GM18873 (cell line): ENCODE measurements around the gene RASGRP4.
A peak's percentile ranks its signal among the peaks of the same experiment; 100 is the strongest.
"Not testable (repeated sequence)": the region's sequence is repeated elsewhere in the genome, so short reads cannot be mapped to it uniquely, and the experiment has no call there.

Source experiments
- ATAC-seq: cut with Tn5 transposase; IDR thresholded peaks from one replicate; pipeline ENCODE4 v1.9.1; 2021; ENCODE audit warnings: mild to moderate bottlenecking, moderate library complexity, moderate number of reproducible peaks; ENCODE audit not compliant: unreplicated experiment, low FRiP score

Gene RASGRP4

DNA sequence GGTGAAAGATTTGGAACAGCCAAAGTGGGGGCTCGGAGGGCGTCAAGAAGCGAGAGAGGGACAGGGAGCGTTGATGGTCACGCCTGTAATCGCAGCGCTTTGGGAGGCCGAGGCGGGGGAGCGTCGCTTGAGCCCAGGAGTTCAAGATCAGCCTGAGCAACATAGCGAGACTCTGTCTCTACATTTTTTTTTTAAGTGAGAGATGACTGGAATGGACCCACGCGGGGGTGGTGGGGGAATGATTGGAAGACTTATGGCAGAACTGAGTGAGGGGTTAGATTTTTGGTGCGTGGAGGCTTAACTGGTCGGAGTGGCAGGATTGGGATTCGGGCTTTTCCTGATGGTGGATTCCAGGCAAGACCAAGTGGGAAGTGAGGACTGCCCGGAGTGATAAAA is 50.9 kb downstream of the RASGRP4 start:
- ATAC-seq, result no peak

- peak; percentile 84 for ATAC-seq
Measured at GRCh38 chr19:38374332-38375097, 51.5 kb downstream of the RASGRP4 start, which contains the start of gene PSMD8. TSS of gene PSMD8 (plus strand) at chr19:38374571. CDS start at chr19:38374602, 31 bp downstream.

DNA sequence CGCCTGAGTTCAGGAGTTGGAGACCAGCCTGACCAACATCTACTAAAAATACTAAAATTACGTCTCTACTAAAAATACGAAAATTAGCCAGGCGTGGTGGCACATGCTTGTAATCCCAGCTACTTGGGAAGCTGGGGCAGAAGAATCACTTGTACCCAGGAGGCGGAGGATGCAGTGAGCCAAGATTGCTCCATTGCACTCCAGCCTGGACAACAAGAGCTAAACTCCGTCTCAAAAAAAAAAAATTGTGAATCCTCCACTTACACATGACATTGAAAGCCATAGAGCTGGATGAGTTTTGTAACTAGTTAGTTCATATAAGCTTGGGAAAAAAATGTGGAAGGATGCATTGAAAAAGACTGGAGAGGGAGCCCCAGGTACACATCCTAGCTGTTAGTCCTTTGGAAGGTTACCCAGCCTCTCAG is 52.1 kb downstream of the RASGRP4 start:
- ATAC-seq, result no peak

GRCh38 chr19:38371081-38371480 is 54.9 kb downstream of the RASGRP4 start:
- ATAC-seq, result no peak

DNA sequence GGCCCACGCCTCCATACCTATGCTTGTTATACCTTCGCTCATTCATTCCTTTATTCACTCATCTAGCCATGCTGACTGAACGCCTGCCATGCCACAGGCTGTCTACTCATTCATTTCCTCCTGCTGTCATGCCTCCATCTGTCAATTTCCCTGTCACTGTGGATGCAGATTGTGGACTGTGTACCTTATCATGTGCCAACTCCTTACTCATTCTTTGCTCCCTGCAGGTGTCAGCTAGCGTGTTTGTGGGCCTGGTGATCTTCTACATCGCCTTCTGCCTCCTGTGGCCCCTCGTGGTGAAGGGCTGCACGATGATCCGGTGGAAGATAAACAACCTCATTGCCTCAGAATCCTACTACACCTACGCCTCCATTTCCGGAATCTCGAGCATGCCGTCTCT is 55.7 kb downstream of the RASGRP4 start:
- ATAC-seq, result no peak

DNA sequence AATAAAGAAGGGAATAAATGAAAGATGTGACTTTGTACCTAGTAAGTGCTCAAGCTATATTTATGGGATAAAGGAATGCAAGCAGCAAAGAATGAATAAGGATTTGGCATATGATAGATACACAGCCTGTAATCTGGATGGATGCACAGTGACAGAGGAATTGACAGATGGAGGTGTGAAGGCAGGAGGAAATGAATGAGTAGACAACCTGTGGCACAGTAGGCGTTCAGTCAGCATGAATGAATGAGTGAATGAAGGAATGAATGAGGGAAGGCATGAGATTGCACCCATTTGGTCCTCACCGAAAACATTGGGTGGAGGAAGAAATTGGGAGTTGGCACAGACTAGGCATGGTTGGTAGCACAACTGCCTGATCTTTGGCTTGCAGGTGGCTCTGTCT is 56.4 kb downstream of the RASGRP4 start:
- no peak for ATAC-seq

- no peak for ATAC-seq
Measured at GRCh38 chr19:38367041-38367440, 59.0 kb downstream of the RASGRP4 start.

- ATAC-seq, result not testable (repeated sequence)
Measured at GRCh38 chr19:38362946-38363688, 62.9 kb downstream of the RASGRP4 start.

DNA sequence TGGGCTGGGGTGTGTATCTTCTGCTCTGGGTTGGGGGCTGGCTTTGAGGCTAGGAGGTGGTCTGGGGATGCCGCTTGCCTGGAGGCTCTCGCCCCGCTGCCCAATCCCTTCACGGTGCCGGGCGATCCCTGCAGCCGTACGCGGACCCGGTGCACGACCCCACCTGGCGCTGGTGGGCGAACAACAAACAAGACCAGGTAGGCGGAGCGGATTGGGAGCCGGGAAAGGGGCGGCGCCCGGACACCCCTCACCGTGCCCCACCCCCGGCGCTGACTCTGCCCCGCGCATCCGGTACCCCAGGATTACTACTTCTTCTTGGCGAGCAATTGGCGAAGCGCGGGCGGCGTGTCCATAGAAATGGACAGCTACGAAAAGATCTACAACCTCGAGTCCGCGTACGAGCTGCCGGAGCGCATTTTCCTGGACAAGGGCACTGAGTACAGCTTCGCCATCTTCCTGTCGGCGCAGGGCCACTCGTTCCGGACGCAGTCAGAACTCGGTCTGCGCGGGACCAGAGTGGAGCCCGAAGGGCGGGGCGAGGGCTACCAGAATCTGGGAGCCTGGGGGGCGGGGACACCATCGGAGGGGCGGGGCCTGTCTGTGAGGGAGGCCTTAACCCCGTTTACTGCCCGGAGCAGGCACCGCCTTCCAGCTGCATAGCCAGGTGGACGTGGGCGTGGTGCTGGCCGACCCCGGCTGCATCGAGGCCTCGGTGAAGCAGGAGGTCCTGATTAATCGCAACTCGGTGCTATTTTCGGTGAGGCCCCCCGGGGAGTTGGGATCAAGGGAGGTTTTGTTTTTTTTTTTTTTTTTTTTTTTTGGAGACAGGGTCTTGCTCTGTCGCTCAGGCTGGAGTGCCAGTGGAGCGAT is 63.7 kb downstream of the RASGRP4 start:
- no peak for ATAC-seq

- ATAC-seq, result no peak
Measured at GRCh38 chr19:38361633-38362075, 64.4 kb downstream of the RASGRP4 start.

DNA sequence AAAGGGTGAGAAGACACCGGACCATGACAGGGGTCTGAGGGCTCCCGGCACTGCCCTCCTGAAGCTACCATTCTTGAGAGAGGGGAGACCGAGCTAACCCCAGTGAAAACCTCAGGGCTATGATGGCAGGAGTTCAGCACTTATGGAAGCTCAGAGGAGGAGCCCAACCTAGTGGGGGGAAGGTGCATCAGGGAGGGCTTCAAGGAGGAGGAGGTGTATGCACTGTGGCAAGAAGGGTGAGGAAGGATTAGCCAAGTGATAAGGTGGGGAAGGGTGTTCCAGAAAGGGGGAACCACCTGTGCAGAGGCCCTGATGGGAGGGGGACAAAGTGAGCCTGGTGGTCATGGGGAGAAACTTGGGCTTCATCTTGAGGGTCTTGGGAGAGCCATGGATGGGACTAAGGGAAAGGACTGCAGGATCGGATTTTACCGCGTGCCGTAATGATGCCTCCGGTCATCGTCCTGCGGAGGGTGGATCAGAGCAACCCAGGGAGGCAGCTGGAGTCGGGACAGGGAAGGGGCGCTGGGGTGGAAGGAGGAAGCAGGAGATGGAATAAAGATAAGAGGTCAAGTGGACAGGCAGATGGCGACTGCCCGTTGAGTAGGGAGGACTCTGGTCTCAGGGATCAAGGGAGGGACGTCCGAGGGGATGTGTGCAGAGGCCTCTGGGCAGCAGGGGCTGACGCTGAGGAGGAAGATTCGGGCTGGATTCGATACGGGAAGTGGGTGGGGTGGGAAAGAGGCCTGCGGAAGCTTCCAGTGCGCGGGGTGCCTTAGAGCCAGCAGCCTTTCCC is 65.0 kb downstream of the RASGRP4 start:
- no peak for ATAC-seq

GRCh38 chr19:38360351-38360750 is 65.7 kb downstream of the RASGRP4 start:
- ATAC-seq, result no peak

DNA sequence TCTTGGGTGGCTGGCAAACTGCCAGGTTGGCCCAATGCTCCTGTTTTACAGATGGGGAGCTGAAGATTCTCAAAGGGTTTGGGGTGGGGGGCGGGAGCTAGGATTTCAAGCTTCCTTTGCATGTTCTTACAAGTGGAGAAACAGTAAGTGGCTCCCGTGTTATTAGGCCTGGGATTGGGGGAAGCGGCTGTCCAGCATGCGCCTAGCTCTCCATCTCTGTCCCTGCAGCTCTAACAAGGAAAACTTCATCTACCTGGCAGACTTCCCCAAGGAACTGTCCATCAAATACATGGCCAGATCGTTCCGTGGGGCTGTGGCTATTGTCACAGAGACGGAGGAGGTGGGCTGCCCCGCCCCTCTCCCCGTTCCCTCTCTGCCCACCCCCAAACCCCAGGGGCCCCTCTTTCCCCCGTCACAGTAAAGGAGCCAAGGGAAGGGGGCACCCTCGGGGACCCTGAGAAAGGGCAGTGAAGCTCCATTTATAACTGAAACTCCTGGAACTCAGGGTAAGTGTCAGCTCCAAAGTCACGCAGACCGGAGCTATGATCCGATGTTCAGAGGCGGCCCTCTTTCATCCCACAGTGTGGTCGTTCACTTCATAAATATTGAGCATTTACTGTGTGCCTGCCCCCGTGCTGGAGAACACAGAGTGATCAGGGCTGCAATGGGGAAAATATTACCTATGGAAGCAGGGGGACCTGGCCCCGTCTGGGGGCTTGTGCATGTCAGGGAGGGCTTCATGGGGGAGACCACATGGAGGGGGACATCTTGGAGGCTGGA is 66.6 kb downstream of the RASGRP4 start:
- ATAC-seq, result no peak
